Middle frontal gyrus (tissue), 1 donor: ENCODE results near the gene CD72.
"Not testable (repeated sequence)": the region's sequence is repeated elsewhere in the genome, so short reads cannot be mapped to it uniquely, and the experiment has no call there.

Source experiments
- DNase-seq: peaks from one replicate; pipeline ENCODE4 v3.0.0-alpha.2; 2015; ENCODE audit warnings: low spot score; ENCODE audit errors: extremely low spot score

Gene CD72

GRCh38 chr9:35593581-35593980, 24.6 kb downstream of the CD72 start:
- no peak for DNase-seq

GRCh38 chr9:35588506-35588905, 29.7 kb downstream of the CD72 start:
- not testable (repeated sequence) for DNase-seq

- not testable (repeated sequence) for DNase-seq
Measured at GRCh38 chr9:35584681-35585080, 33.5 kb downstream of the CD72 start.

GRCh38 chr9:35583521-35583920, 34.7 kb downstream of the CD72 start:
- not testable (repeated sequence) for DNase-seq

GRCh38 chr9:35579659-35580227, 38.5 kb downstream of the CD72 start:
- DNase-seq, result not testable (repeated sequence)

- DNase-seq, result no peak
Measured at GRCh38 chr9:35579130-35579529, 39.1 kb downstream of the CD72 start.

- no peak for DNase-seq
Measured at GRCh38 chr9:35577486-35577885, 40.7 kb downstream of the CD72 start.

- DNase-seq, result no peak
Measured at GRCh38 chr9:35575478-35575877, 42.7 kb downstream of the CD72 start.

- DNase-seq, result no peak
Measured at GRCh38 chr9:35574578-35575122, 43.6 kb downstream of the CD72 start.

GRCh38 chr9:35570709-35571504, 47.3 kb downstream of the CD72 start:
- DNase-seq, result no peak

GRCh38 chr9:35569206-35569605, 49.0 kb downstream of the CD72 start:
- no peak for DNase-seq

- no peak for DNase-seq
Measured at GRCh38 chr9:35568196-35568595, 50.0 kb downstream of the CD72 start.

GRCh38 chr9:35566417-35566816, 51.8 kb downstream of the CD72 start:
- DNase-seq, result no peak

- no peak for DNase-seq
Measured at GRCh38 chr9:35564658-35565061, 53.6 kb downstream of the CD72 start.

GRCh38 chr9:35563791-35564197, 54.4 kb downstream of the CD72 start:
- no peak for DNase-seq

GRCh38 chr9:35562895-35563780, 55.1 kb downstream of the CD72 start:
- DNase-seq, result no peak

- no peak for DNase-seq
Measured at GRCh38 chr9:35561468-35562261, 56.5 kb downstream of the CD72 start.

GRCh38 chr9:35560625-35561337, 57.4 kb downstream of the CD72 start:
- no peak for DNase-seq
